Ureter (tissue), 1 donor: Measurements from ENCODE around the gene PDZK1IP1. TPM values are rescaled to one million over a fixed set of nuclear protein-coding genes. Genes with fewer than 3 reads are reported as not detected.
A peak's percentile ranks its signal among the peaks of the same experiment; 100 is the strongest.
"Not testable (repeated sequence)": the region's sequence is repeated elsewhere in the genome, so short reads cannot be mapped to it uniquely, and the experiment has no call there.

ENCODE experiments used
- DNase-seq: peaks from one replicate; pipeline ENCODE4 v3.0.0-alpha.2; 2020; ENCODE audit warnings: low spot score
- total RNA-seq: library from RNA; stranded (reverse); gene quantifications from one replicate; pipeline ENCODE4 v1.2.4, GENCODE V29; 2023
- donor health status: DM: yes; HTN: yes; CAD: no.

The PDZK1IP1 gene
- total RNA-seq, 1 donor from 2014 or later: 1.9 TPM

DNA sequence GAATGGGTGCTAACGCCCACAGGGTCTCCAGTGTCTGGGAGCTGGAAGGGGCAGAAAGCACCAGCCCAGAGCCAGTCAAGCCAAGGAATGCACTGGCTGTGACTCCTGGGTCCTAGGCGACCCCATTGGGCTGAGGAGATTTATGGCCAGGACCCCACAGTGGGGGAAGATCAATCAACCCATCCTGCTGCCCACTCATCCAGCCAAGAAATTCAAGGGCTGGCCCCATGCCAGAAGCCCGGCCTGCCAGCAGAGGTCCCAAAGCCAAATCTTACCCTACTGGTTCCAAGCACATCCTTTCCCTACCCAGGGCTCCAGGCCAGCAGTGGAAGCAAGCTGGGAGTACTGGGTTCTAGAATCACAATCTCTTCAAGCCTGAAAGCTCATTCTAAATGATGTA lies 6.8 kb upstream of the PDZK1IP1 start:
- DNase-seq: no peak

GRCh38 chr1:47195981-47196380 lies 6.1 kb upstream of the PDZK1IP1 start:
- not testable (repeated sequence) for DNase-seq

DNA sequence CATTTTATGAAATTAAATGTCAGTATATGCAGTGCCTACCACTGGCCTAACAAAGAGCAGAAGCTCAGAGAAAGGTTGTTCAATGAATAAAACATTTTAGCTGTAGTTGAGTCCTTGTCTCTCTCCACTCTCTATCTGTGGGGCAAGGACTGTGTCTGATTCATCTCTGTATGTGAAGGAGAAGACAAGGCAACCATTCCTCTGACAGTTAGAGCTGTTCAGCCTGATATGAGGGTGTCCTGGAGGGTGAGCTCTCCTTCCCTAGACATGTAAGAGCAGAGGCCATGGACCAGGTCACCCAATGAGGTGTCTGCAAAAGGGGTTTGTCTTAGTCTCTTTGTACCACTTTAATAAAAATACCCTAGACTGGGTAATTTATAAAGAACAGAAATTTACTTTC lies 4.5 kb upstream of the PDZK1IP1 start:
- DNase-seq: no peak

- DNase-seq: not testable (repeated sequence)
Observed at GRCh38 chr1:47193496-47193895, 3.7 kb upstream of the PDZK1IP1 start.

GRCh38 chr1:47192458-47193384 lies 2.9 kb upstream of the PDZK1IP1 start:
- peak; percentile 75 for DNase-seq

GRCh38 chr1:47191940-47192457 lies 2.2 kb upstream of the PDZK1IP1 start:
- DNase-seq: peak; percentile 35

- DNase-seq: peak; percentile 36
Observed at GRCh38 chr1:47190857-47191256, 1.0 kb upstream of the PDZK1IP1 start.

DNA sequence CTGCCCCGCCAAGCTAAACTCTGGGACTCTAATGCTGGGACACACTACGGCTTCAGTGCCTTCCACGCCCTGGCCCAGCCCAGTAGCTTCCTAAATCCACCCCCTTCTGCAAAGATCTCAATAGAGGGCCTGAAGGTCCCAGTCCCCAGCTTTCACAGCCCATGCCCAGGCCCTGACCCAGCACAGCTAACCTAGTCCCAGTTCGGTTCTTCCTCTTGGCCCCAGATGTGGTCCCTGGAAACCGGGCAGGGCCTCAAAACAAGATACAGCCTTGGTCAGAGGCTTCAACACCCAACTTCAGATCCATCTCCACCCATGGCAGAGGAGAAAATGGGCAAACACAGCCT lies 646 bp upstream of the PDZK1IP1 start:
- no peak for DNase-seq

GRCh38 chr1:47188791-47189785 lies 748 bp downstream of the PDZK1IP1 start:
- DNase-seq: peak; percentile 34

GRCh38 chr1:47187926-47188250 lies 1.9 kb downstream of the PDZK1IP1 start:
- no peak for DNase-seq

- peak; percentile 29 for DNase-seq
Observed at GRCh38 chr1:47187231-47187925, 2.5 kb downstream of the PDZK1IP1 start.

DNA sequence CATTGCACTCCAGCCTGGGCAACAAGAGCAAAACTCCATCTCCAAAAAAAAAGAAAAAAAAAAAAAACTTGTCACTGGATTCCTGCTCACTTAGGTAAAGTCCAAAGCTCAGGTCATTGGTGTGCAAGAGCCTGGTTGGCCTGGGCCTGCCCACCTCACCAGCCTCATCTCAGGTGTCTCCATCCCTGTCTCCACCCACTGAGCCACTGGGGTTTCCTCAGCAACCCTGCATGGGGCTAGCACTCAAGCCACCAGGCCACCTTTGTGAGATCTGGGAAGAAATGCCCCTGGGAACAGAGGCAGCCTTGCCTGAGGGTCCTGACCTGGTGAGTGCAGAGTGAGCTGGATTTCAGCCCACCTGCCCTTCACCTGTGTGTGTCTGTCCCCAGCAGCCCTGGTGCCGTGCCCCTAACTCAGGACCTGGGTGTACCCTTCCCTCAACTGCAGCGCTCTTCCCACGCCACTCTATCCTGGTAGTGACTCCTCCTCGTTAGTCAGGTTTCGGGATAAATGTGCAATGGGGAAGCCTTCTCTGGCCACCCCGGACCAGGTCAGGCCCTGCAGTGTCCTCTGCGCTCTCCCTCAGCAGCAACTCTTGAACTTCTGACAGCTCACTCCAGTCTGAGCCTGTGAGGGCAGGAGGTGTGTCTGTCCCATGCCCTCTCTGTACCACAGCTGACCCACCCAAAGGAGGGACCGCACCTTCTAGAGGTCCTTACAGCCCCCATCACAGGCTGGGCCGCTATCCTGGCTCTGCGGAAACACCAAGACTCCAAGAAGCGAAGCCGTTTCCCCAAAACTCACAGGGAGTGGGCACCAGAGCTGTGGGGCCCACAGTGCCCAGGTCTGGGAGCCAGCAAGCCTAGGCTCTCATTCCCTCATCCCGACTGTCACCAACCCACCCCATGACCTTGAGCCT lies 3.3 kb downstream of the PDZK1IP1 start:
- peak; percentile 22 for DNase-seq

GRCh38 chr1:47184822-47185677 lies 4.8 kb downstream of the PDZK1IP1 start:
- DNase-seq: no peak

GRCh38 chr1:47184090-47184821 lies 5.6 kb downstream of the PDZK1IP1 start:
- no peak for DNase-seq

DNA sequence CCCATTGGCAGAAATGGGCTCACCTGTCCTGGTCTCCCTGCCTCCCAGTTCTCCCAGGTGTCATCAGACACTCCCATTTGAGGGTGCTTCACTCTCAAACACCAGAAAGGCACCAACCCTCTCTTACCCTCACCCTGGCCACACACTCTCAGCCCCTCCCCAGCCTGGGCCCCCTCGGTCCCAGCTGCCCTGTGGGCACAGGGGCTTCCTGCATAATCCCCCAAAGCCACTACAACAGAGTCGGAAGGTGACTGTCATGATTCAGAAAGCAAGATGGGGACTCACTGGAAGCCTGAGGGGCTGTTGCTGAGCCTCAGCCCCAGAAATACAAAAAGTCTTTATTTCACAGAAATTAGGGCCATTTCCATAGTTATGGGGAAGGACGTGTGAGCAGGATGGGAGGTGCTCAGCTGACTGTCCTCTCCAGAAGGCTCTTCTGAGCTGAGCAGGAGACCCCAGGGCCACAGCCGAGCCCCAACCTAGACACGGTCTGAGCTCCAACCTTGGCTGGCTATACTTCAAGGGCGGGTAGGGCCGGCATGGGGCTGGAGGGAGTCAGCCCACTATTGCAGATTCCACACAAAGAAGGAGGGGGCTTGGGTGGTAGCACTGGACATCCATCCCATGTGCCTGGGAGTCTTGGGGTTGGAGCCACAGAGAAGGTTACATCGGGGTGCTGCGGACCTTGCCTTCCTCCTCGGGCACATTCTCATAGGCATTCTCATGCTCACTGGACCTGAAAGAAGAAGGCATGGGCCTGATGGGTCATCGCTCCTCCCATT lies 6.3 kb downstream of the PDZK1IP1 start:
- no peak for DNase-seq

DNA sequence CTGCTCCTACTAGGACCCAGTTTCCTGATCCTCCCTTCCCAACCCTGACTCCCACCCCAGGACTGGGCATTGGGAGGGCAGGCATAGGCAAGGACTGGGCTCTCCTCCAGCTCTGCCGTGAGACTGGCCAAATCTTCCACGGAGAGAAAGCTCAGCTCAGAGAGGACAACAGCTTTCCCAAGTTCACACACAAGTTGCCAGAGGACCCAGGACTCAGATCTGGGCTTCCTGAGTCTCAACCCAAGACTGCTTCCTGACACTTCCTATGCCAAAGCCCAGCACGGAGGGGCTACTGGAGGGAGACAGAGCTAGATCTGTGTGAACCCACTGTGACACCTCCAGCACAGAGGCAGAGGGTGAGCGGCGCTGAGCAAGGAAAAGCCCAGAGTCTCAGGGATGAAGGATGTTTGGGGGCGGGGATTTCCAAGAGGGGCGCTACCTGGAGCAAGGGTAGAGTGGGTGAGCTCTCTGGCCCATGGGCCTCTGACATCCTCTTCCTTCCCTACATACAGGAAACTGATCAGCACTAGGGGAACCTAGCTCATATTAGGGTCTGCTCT lies 7.1 kb downstream of the PDZK1IP1 start:
- DNase-seq: no peak

GRCh38 chr1:47181955-47182675 lies 7.7 kb downstream of the PDZK1IP1 start:
- no peak for DNase-seq
